GM23338 (cell line): Measurements from ENCODE around the gene KAT14.

Source experiments
- CREB1 ChIP-seq: fragments of 250-450 bp; sonication (Bioruptor Pico); IDR thresholded peaks from 2 replicates; pipeline ENCODE4 v1.5.0; 2020; ENCODE audit warnings: low read depth, mild to moderate bottlenecking, moderate library complexity
- CTCF ChIP-seq, 2 experiments: fragments of 200-600 bp in 1 of 2; sonication (generic) in 1 of 2; conservative IDR thresholded peaks; 2 replicates each; pipeline versions ENCODE4 v1.5.1 to v1.6.1; 2016 to 2017; ENCODE audit warnings: antibody characterized with exemption in 2 of 2, low read depth in 2 of 2, mild to moderate bottlenecking in 2 of 2, moderate library complexity in 1 of 2
- ETS1 ChIP-seq: IDR thresholded peaks from 2 replicates; pipeline ENCODE4 v1.6.1; 2016; ENCODE audit warnings: antibody characterized with exemption
- EZH2 ChIP-seq: fragments of 200-600 bp; sonication (generic); IDR thresholded peaks from one replicate; pipeline ENCODE4 v1.8.0; 2017; ENCODE audit warnings: antibody characterized with exemption, mild to moderate bottlenecking, low read depth; ENCODE audit not compliant: unreplicated experiment
- EZH2phosphoT487 ChIP-seq: fragments of 200-600 bp; sonication (generic); IDR thresholded peaks from one replicate; pipeline ENCODE4 v1.8.1; 2018; ENCODE audit warnings: antibody characterized with exemption; ENCODE audit not compliant: unreplicated experiment
- JUNB ChIP-seq: IDR thresholded peaks from one replicate; pipeline ENCODE4 v1.6.1; 2016; ENCODE audit warnings: antibody characterized with exemption; ENCODE audit not compliant: unreplicated experiment
- NANOG ChIP-seq: IDR thresholded peaks from 2 replicates; pipeline ENCODE4 v1.6.1; 2016; ENCODE audit warnings: antibody characterized with exemption, borderline replicate concordance
- POLR2AphosphoS5 ChIP-seq: IDR thresholded peaks from 2 replicates; pipeline ENCODE4 v1.6.1; 2016; ENCODE audit warnings: antibody characterized with exemption, low read depth
- REST ChIP-seq: IDR thresholded peaks from one replicate; pipeline ENCODE4 v1.6.1; 2018; ENCODE audit warnings: antibody characterized with exemption; ENCODE audit not compliant: unreplicated experiment
- STAT1 ChIP-seq: IDR thresholded peaks from one replicate; pipeline ENCODE4 v1.6.1; 2016; ENCODE audit warnings: antibody characterized with exemption; ENCODE audit not compliant: unreplicated experiment
- ZNF114 ChIP-seq: fragments of 250-450 bp; sonication (Bioruptor Pico); IDR thresholded peaks from 2 replicates; pipeline ENCODE4 v1.5.0; 2020; ENCODE audit warnings: mild to moderate bottlenecking, moderate library complexity
- ZNF462 ChIP-seq: fragments of 250-450 bp; sonication (Bioruptor Pico); IDR thresholded peaks from 2 replicates; pipeline ENCODE4 v1.5.0; 2020; ENCODE audit warnings: mild to moderate bottlenecking, moderate library complexity

- TF ChIP-seq CTCF (conservative IDR thresholded peaks at IDR 0.05; ENCODE audit: low read depth in 2 of 2): no peak
- no peak for TF ChIP-seq POLR2AphosphoS5
- TF ChIP-seq EZH2phosphoT487: no peak
- TF ChIP-seq JUNB: no peak
- TF ChIP-seq REST: no peak
- TF ChIP-seq EZH2: no peak
- no peak for TF ChIP-seq NANOG
- TF ChIP-seq CREB1 (CRISPR knock-in tag): no peak
- TF ChIP-seq ETS1: no peak
- no peak for TF ChIP-seq STAT1
- no peak for TF ChIP-seq ZNF114
- TF ChIP-seq ZNF462 (CRISPR knock-in tag): no peak
Observed at GRCh38 chr20:18132663-18133062, 5.0 kb upstream of the KAT14 start.
